Measurements from ENCODE around the gene FERMT2.

- TF ChIP-seq CTCF (IDR thresholded peaks at IDR 0.05; ENCODE audit: insufficient read depth, low read depth, low read length) (no peak), EZH2 (IDR thresholded peaks at IDR 0.05; ENCODE audit: insufficient read depth, low read length) (no peak)
Measured at GRCh38 chr14:52910572-52910971, 40.3 kb downstream of the FERMT2 start.
